Left cardiac atrium (tissue), 4 donors: ENCODE data around the gene PLS1. TPM values are rescaled to one million over a fixed set of nuclear protein-coding genes. Genes with fewer than 3 reads are reported as not detected.
A peak's percentile ranks its signal among the peaks of the same experiment; 100 is the strongest.

Source experiments
- ATAC-seq, 2 donors: fragments of 200-7000 bp; cut with Tn5 transposase; one replicate each; pipeline ENCODE4 v1.9.1; 2020; ENCODE audit warnings: mild to moderate bottlenecking in 2 of 2, moderate library complexity in 2 of 2
- DNase-seq: peaks from one replicate; pipeline ENCODE4 v3.0.0-alpha.2; 2020
- intact Hi-C, 2 donors: fragments of 100-400 bp; cut with DNase I; formaldehyde crosslinking; loops; one replicate each; pipeline versions ENCODE4 v1.14.1 to v1.15.1; 2022 to 2023
- total RNA-seq, 2 donors: library from RNA; stranded (reverse); fragmentation: NEBNext Ultra II Directional; extraction: Animal tissue kit (Norgen Biotek cat#: 25700); gene quantifications; one replicate each; pipeline ENCODE4 v1.2.1, GENCODE V29; 2021
- donor health status: DM: no; HTN: yes; CAD: no.
- donor health status: DM: no; HTN: yes; CAD: no; lungs with severe emphysema.
- donor health status: DM: yes; HTN: yes; CAD: no.
- donor health status: Dilated cardiomyopathy.

Gene PLS1
- total RNA-seq, 2 donors from 2014 or later: 1.5 to 2.9 TPM

- DNase-seq (no peak), ATAC-seq (no peak)
- intact Hi-C loops: no loop called here
Measured at GRCh38 chr3:142626971-142627370, 30.8 kb downstream of the PLS1 start.

DNA sequence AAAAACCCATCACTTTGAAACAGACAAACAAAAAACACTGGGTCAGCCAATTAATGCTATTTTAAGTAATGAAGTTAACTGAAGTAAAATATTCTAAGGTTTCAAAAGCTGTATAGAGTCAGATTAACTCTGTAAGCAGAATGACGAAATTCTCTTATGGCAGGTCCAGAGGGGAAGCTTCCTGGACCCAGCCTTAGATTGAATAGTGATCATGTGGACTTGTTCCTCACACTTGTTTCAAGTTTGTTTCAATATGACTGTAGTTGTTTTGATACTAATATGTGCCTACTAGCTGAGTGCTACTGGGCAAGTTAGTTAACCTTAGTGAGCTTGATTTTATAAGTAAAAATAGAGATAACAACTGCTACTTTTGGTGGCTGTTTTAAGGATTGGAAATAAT, 32.6 kb downstream of the PLS1 start:
- DNase-seq (no peak), ATAC-seq (no peak)
- intact Hi-C loops: no loop called here

DNA sequence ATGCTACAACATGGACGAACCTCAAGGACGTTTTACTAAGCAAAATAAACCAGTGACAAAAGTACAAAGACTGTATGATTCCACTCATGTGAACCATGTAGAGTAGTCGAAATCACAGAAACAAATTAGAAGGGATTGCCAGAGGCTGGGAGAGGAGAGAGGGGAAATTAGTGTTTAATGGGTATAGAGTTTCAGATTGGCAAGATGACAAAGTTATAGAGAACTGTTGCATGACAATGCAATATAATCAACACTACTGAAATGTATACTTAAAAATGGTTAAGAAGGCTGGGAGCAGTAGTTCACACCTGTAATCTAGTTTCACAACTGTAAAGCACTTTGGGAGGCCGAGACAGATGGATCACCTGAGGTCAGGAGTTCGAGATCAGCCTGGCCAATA, 36.9 kb downstream of the PLS1 start:
- DNase-seq (no peak), ATAC-seq (no peak)
- intact Hi-C loops: no loop called here

GRCh38 chr3:142636050-142636449, 39.9 kb downstream of the PLS1 start:
- ATAC-seq (no peak), DNase-seq (no peak)
- intact Hi-C loops: no loop called here

- intact Hi-C loops: no loop called here
- ATAC-seq (no peak), DNase-seq (no peak)
Measured at GRCh38 chr3:142636664-142637063, 40.5 kb downstream of the PLS1 start.

GRCh38 chr3:142638291-142638690, 42.1 kb downstream of the PLS1 start:
- ATAC-seq (no peak), DNase-seq (no peak)
- intact Hi-C loops: no loop called here

DNA sequence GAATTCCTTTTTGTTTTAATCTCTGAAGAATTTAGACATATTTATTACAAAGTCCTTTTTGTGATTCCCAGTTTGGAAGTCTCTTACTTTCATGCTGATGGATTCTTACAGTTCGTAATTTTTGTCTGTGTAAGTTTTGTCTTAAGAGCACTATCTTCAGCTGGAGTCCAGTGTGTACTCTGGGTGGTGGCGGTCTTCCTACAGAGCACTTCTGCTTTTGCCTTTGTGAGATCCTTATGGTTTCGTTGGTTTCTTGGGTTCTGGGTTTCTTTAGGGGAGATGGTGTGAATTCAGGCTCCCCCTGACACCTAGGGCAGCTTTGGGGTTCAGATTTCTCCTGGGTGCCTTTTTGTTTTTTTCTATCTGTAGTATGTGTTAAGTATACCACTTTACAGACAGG, 45.3 kb downstream of the PLS1 start:
- DNase-seq: no peak
- no peak for ATAC-seq
- intact Hi-C loops: no loop called here

- intact Hi-C loops: no loop called here
- ATAC-seq (no peak), DNase-seq (no peak)
Measured at GRCh38 chr3:142642956-142643355, 46.8 kb downstream of the PLS1 start.

DNA sequence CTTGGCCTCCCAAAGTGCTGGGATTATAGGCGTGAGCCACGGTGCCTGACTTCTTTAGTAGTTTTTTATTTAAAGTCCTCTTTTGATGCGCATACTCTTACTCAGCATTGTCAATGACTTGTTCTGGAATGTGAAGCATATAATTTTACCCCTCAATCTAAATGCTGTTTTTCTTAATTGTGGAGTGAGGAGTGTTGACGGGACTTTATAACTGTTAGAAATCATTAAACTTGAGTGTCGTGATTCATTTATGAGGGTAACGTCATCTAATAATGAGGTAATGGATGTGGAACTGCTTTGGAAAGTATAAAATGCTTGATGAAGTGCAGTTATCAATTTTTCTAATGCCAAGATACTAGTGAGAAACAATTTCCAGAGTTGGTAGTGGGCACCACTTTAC, 48.3 kb downstream of the PLS1 start:
- DNase-seq (no peak), ATAC-seq (no peak)
- intact Hi-C loops: no loop called here

DNA sequence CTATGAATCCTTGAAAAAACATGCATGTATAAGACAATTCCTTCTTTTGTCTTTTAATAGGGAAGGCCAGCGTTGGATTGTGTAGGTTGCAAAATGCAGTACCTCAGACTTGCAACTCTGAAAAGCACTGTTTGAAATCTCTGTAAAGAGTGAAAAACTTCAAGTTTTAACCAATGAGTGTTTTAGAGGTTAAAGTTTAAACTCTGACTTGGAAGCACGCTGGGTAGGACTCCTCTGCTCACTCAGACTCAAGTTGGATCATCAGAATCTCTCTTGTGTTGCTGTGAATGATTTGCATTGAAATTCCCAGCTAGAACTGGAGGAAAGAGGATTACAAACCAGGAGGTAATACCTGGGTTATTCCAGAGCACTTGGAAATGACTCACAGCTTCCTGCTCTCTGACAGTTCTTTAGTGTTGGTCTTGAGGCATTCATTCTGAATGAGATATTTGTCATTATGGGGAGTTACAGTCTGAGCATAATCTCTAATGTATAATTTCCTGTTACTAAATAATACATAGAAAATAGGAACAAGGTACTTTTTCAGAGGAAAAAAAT, 49.1 kb downstream of the PLS1 start:
- DNase-seq (no peak), ATAC-seq (peak in 1 of 2 donors; percentile 29)
- intact Hi-C loops: no loop called here

DNA sequence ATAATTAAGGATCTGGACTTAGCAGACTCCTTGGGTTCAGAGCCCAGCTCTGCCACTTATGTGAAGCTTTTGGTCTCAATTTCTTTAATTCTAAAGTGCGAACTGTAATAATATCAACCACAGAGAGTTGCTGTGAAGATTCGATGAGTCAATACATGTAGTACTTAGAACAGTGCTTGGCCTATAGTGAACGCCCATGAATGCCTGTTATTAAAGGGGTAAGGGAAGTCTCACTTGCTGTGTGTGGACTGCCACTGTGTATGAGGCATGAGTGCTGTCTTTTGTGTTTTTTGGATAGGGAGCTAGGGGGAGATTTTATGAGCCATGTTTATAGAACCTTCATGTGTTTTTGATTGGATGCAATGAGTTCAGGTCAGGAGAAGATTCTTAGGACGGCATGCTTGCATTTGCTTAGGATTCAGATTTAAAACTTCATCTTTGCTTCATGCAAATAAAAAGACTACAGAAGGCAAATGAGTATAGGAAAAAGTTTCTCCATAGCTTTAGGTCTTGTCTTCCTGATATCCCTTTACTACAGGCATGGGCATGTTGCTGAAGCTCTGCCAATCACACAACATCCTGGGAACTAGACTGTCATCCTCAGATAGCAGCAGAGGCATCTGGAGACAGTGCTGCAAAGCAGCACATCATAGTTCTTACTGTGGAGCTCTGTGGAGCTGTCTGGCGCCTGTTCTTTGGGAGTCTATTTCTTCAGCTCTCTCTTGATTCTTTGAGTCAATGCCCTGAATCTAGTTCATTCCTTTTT, 50.0 kb downstream of the PLS1 start:
- no peak for ATAC-seq
- DNase-seq: no peak
- intact Hi-C loops: no loop called here

- DNase-seq (no peak), ATAC-seq (no peak)
- intact Hi-C loops: no loop called here
Measured at GRCh38 chr3:142647856-142648255, 51.7 kb downstream of the PLS1 start.

GRCh38 chr3:142648950-142649349, 52.8 kb downstream of the PLS1 start:
- intact Hi-C loops: no loop called here
- DNase-seq (no peak), ATAC-seq (no peak)

GRCh38 chr3:142650001-142650693, 54.0 kb downstream of the PLS1 start:
- no peak for ATAC-seq
- intact Hi-C loops: no loop called here

GRCh38 chr3:142651711-142652110, 55.5 kb downstream of the PLS1 start:
- intact Hi-C loops: no loop called here
- ATAC-seq (no peak), DNase-seq (no peak)

More at GRCh38 chr3:142650001-142650693, 54.0 kb downstream of the PLS1 start:
- no peak for DNase-seq

DNA sequence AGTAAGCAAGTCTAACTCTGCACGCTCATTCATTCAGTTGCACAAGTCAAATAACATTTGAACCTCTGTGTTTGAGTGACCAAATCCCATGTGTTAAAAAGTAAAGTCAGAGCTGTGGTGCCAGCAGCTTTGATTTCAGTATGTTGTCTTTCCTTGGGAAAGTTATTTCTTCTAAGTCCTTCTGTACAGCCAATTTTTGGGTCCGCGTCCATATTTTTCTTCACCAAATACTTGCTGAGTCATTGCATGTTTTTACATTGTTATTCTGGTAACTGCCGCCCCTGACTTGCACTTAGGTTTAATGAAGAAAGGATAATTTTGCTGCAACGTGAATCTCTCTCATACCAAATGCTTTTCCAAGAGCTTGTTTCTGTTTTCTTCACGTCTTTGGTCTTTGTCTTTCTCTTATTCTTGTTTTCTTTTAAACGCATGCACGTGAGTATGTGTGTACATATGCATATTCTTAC, 56.7 kb downstream of the PLS1 start:
- intact Hi-C loops: no loop called here
- ATAC-seq: no peak
- DNase-seq: no peak

- DNase-seq (no peak), ATAC-seq (no peak)
- intact Hi-C loops: no loop called here
Measured at GRCh38 chr3:142656575-142656974, 60.4 kb downstream of the PLS1 start.

- DNase-seq: no peak
- ATAC-seq: no peak
Measured at GRCh38 chr3:142657033-142657432, 60.8 kb downstream of the PLS1 start.

GRCh38 chr3:142660383-142660782, 64.2 kb downstream of the PLS1 start:
- DNase-seq: no peak
- no peak for ATAC-seq
- intact Hi-C loops: no loop called here

More at GRCh38 chr3:142657033-142657432, 60.8 kb downstream of the PLS1 start:
- intact Hi-C loops: no loop called here

DNA sequence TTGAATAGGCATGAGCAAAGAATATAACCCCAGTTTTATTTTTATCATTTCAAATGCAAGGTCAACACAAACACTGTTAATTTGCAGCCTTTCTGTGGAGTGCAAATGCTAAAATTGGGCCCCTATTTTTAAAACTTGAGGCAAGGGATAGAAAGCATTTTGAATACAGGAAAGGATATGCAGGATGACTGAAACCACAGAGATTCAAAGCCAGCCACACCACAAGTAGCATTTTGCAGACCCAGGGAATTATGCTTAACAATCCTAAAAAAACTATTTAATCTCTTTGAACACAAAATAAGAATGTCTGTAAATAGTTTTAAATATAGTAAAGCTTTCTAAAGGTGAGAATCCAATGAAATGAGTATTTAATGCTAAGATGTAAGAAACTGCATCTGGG, 64.7 kb downstream of the PLS1 start:
- intact Hi-C loops: no loop called here
- no peak for ATAC-seq
- no peak for DNase-seq

DNA sequence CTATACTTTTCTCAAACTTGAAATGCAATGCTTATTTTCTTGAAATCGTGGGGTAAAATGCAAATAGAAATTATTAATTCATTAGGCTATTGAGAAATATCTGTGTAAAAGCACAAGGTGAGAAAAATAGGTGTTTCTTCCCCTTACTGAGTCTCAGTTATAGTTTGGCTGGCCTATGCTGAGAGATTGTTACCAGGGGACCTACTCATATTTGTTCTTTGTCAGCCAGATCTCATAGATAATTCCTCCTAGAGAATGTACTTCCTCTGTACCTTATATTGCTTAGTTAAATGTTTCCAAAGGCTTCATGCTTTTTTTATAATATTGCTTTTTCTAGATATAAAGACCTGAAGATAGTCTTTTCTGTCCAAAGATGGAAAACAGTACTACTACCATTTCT, 67.7 kb downstream of the PLS1 start:
- intact Hi-C loops: no loop called here
- ATAC-seq (no peak), DNase-seq (no peak)
